Body of pancreas (tissue), 4 donors: Measurements from ENCODE around the gene PDE6H. TPM values are rescaled to one million over a fixed set of nuclear protein-coding genes. Genes with fewer than 3 reads are reported as not detected.

ENCODE experiments used
- ATAC-seq: fragments of 150-250 bp; one replicate; pipeline ENCODE4 v1.9.1; 2016
- DNase-seq, 4 donors: peaks; one replicate each; pipeline ENCODE4 v3.0.0-alpha.2; 2019
- H3K27ac ChIP-seq, 4 donors: fragments of 200-600 bp; sonication (generic); 1 replicate in 3 of 4; 2 replicates in 1 of 4; pipeline versions ENCODE4 v1.5.1 to v1.6.1; 2016 to 2019; ENCODE audit warnings: mild to moderate bottlenecking in 1 of 4, mixed read lengths in 1 of 4, moderate library complexity in 1 of 4
- H3K27me3 ChIP-seq, 2 donors: fragments of 200-600 bp; sonication (generic); one replicate each; pipeline ENCODE4 v1.6.0; 2016; ENCODE audit warnings: mild to moderate bottlenecking in 1 of 2
- H3K36me3 ChIP-seq, 2 donors: fragments of 200-600 bp; sonication (generic); replicated peaks in 1 of 2; 2 replicates each; pipeline ENCODE4 v1.5.1; 2016; ENCODE audit warnings: low read depth in 2 of 2; ENCODE audit not compliant: insufficient read depth in 1 of 2
- H3K4me1 ChIP-seq: fragments of 200-600 bp; sonication (generic); one replicate; pipeline ENCODE4 v1.6.0; 2016
- H3K4me3 ChIP-seq, 2 donors: fragments of 200-600 bp; sonication (generic); 1 replicate in 1 of 2; 2 replicates in 1 of 2; pipeline ENCODE4 v1.5.1; 2016 to 2019
- H3K9me3 ChIP-seq, 3 donors: fragments of 200-600 bp; sonication (generic); 1 replicate in 2 of 3; 2 replicates in 1 of 3; pipeline ENCODE4 v1.5.1; 2016
- CTCF ChIP-seq, 7 experiments: fragments of 450-650 bp in 4 of 7; fragments of 200-600 bp in 3 of 7; sonication (generic) in 3 of 7; IDR thresholded peaks; one replicate each; pipeline ENCODE4 v1.5.1; 2016 to 2019; ENCODE audit warnings: antibody characterized with exemption in 7 of 7
- POLR2A ChIP-seq, 3 donors: fragments of 450-650 bp; IDR thresholded peaks; one replicate each; pipeline ENCODE4 v1.6.1; 2016; ENCODE audit warnings: antibody characterized with exemption in 3 of 3, mild to moderate bottlenecking in 2 of 3
- WGBS, 2 donors: methylation state at CpG; one replicate each; pipeline ENCODE4 v1.1.5; 2017; 5-methylcytosine and 5-hydroxymethylcytosine counted together
- intact Hi-C: fragments of 100-400 bp; cut with DNase I; formaldehyde crosslinking; loops from one replicate; pipeline ENCODE4 v1.15.1; 2023
- total RNA-seq, 2 donors: library from RNA; depleted of rRNA; stranded (reverse); fragments of >200 nt; gene quantifications; one replicate each; pipeline ENCODE4 v1.1.0, GENCODE V29; 2016

The PDE6H gene
- total RNA-seq, 2 donors from 2014 or later, result not detected

DNA sequence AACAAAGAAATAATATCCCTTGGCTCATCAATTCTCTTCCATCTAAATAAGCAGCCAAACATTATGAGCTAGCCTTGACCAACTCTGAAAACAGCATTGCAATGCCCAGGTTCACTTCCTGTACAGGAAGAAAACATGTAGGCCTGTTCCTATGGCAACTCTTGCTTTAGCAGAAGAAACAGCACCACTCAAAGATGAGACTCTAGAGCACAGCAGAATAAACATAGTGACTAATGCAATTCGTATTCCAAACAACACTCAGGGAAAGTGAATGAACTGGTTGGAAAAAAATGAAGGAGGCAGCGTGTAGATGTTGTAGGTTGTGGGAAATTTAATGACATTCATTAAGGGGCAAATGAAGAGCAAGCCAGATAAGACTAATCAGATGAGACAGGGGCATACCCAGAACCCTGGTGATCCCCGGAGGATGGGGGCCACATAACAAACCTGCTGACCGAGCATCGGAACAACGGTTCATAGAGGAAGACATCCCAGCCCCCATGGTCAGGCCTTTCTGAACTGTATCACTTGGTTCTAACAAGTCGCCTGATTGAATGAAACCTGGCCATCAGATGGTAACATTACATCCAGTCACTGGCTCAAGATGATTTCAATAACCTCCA is 20.4 kb upstream of the PDE6H start:
- no peaks in the 10 kb centered on the region for H3K36me3 ChIP-seq
- H3K4me1 ChIP-seq, result peaks cover 22% of the 10 kb centered on the region
- WGBS, 2 donors, result 63 to 67% methylated on average over 7 of the region's 7 CpGs
- intact Hi-C loops, result no loop called here
- H3K9me3 ChIP-seq, result no peaks in the 10 kb centered on the region
- peak; percentile 62 for ATAC-seq
- H3K27ac ChIP-seq, result peak overlapping the region in 2 of 4 donors; percentile 15 to 30
- no peak for TF ChIP-seq POLR2A (IDR thresholded peaks at IDR 0.05)
- peak in 1 of 4 donors; percentile 48 for DNase-seq
- no peaks in the 10 kb centered on the region for H3K27me3 ChIP-seq
- no peak overlapping the region for H3K4me3 ChIP-seq

DNA sequence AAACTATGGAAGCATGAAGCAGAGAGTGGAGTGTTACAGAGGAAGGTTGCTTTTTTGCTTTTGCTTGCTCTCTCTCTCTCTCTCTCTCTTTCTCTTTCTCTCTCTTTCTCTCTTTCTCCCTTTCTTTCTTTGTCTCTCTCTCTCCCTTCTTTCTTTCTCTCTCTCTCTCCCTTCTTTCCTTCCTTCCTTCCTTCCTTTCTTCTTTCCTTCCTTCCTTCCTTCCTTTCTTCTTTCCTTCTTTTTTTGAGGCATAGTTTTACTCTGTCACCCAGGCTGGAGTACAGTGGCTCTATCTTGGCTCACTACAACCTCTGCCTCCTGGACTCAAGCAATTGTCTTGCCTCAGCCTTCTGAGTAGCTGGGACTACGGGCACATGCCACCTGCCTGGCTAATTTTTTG is 19.1 kb upstream of the PDE6H start:
- intact Hi-C loops, result no loop called here
- H3K36me3 ChIP-seq, result no peaks in the 10 kb centered on the region
- ATAC-seq (no peak), DNase-seq (no peak)
- H3K27me3 ChIP-seq, result no peaks in the 10 kb centered on the region
- peaks cover 9% of the 10 kb centered on the region for H3K4me1 ChIP-seq
- 88 to 100% methylated on average over 1 of the region's 1 CpG for WGBS, 2 donors
- H3K4me3 ChIP-seq, result no peak overlapping the region
- H3K27ac ChIP-seq, result no peak overlapping the region
- TF ChIP-seq CTCF (IDR thresholded peaks at IDR 0.05), result no peak
- no peak for TF ChIP-seq POLR2A (IDR thresholded peaks at IDR 0.05)
- H3K9me3 ChIP-seq, result no peaks in the 10 kb centered on the region

DNA sequence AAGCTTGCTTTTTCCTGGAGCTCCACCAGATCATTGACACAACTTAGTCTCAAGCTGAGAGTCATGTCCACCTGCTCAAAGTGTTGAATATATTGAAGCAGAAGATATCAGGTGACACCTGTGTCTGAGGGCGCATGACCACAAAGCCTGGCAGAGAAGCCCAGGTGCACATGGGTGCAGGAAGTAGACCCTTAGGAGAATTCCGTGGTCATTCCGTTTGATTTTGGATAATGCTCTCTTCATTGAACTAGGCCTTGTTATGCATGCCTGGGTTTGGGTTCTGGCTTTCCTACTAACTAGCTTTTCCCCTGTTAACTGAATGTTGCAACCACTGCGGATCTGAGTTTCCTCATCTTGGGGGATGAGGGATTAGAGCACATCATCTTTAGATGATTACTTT is 18.6 kb upstream of the PDE6H start:
- peaks cover 4% of the 10 kb centered on the region for H3K4me1 ChIP-seq
- H3K9me3 ChIP-seq, result no peaks in the 10 kb centered on the region
- 81 to 84% methylated on average over 4 of the region's 4 CpGs for WGBS, 2 donors
- H3K36me3 ChIP-seq, result no peaks in the 10 kb centered on the region
- intact Hi-C loops, result no loop called here
- TF ChIP-seq CTCF (IDR thresholded peaks at IDR 0.05), result no peak
- no peak for TF ChIP-seq POLR2A (IDR thresholded peaks at IDR 0.05)
- ATAC-seq, result no peak
- H3K27me3 ChIP-seq, result no peaks in the 10 kb centered on the region
- no peak overlapping the region for H3K4me3 ChIP-seq
- no peak for DNase-seq
- no peak overlapping the region for H3K27ac ChIP-seq

GRCh38 chr12:14956024-14956891 is 16.6 kb upstream of the PDE6H start:
- H3K4me3 ChIP-seq, result no peak overlapping the region
- ATAC-seq (no peak), DNase-seq (no peak)
- no peak for TF ChIP-seq CTCF (IDR thresholded peaks at IDR 0.05)
- no peak for TF ChIP-seq POLR2A (IDR thresholded peaks at IDR 0.05)
- no peaks in the 10 kb centered on the region for H3K36me3 ChIP-seq
- intact Hi-C loops, result no loop called here
- 72 to 82% methylated on average over 9 of the region's 9 CpGs for WGBS, 2 donors
- no peaks in the 10 kb centered on the region for H3K9me3 ChIP-seq
- H3K27me3 ChIP-seq, result no peaks in the 10 kb centered on the region
- H3K4me1 ChIP-seq, result peaks cover 5% of the 10 kb centered on the region
- no peak overlapping the region for H3K27ac ChIP-seq

DNA sequence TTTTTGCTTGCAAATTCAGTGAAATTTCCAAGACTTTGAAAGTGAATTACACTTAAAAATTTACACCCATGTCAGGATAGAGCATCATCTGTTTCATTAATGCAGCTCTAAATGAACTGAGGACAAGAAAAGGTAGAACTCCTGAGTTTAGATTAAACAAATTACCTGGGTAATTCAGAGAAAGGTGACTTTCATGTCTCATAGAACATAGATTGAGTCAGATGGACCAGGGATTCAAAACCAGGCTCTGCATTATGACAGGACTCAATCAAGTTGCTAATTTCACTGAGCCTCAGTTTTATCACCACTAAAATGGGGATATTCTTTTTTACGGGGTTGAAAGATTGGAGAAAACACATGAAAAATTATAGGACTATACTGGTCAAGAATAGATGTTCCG is 15.9 kb upstream of the PDE6H start:
- intact Hi-C loops, result no loop called here
- WGBS, 2 donors, result 73 to 78% methylated on average over 2 of the region's 2 CpGs
- H3K9me3 ChIP-seq, result no peaks in the 10 kb centered on the region
- DNase-seq (no peak), ATAC-seq (no peak)
- no peaks in the 10 kb centered on the region for H3K27me3 ChIP-seq
- TF ChIP-seq CTCF (IDR thresholded peaks at IDR 0.05) (no peak), POLR2A (IDR thresholded peaks at IDR 0.05) (no peak)
- H3K4me1 ChIP-seq, result peaks cover 6% of the 10 kb centered on the region
- H3K4me3 ChIP-seq, result no peak overlapping the region
- no peaks in the 10 kb centered on the region for H3K36me3 ChIP-seq
- H3K27ac ChIP-seq, result no peak overlapping the region
